ENCODE data around the gene TMEM229B.

The TMEM229B gene

GRCh38 chr14:67526181-67526580, 37.7 kb upstream of the TMEM229B start:
- in situ Hi-C loops (cut with HindIII; ENCODE audit: low pct_ligation_motif_present, low sequenced_read_pairs): no loop called here
- H3K36me3 ChIP-seq (replicated peaks): no peaks in the 10 kb centered on the region

GRCh38 chr14:67525389-67525788, 36.9 kb upstream of the TMEM229B start:
- no peak for DNase-seq
- in situ Hi-C loops (cut with HindIII; ENCODE audit: low pct_ligation_motif_present, low sequenced_read_pairs): no loop called here
- H3K4me3 ChIP-seq (ENCODE audit: low read depth, low read length): no peak overlapping the region
- no peak overlapping the region for H3K27ac ChIP-seq
- no peaks in the 10 kb centered on the region for H3K36me3 ChIP-seq (replicated peaks)
- no peak for TF ChIP-seq CTCF (IDR thresholded peaks at IDR 0.05; ENCODE audit: low read depth, low read length, missing control alignments)
- peaks cover 29% of the 10 kb centered on the region for H3K27me3 ChIP-seq (replicated peaks)

More at GRCh38 chr14:67526181-67526580, 37.7 kb upstream of the TMEM229B start:
- no peak for TF ChIP-seq CTCF (IDR thresholded peaks at IDR 0.05; ENCODE audit: low read depth, low read length, missing control alignments)
- H3K27ac ChIP-seq: no peak overlapping the region
- no peak overlapping the region for H3K4me3 ChIP-seq (ENCODE audit: low read depth, low read length)
- H3K27me3 ChIP-seq (replicated peaks): peaks cover 26% of the 10 kb centered on the region
- no peak for DNase-seq

GRCh38 chr14:67524634-67524963, 36.1 kb upstream of the TMEM229B start:
- peak; percentile 16 for DNase-seq
- Histone ChIP-seq H3K27ac (no peak overlapping the region), H3K36me3 (replicated peaks) (no peaks in the 10 kb centered on the region), H3K4me3 (ENCODE audit: low read depth, low read length) (no peak overlapping the region), H3K27me3 (replicated peaks) (peaks cover 28% of the 10 kb centered on the region)
- no peak for TF ChIP-seq CTCF (IDR thresholded peaks at IDR 0.05; ENCODE audit: low read depth, low read length, missing control alignments)
- in situ Hi-C loops (cut with HindIII; ENCODE audit: low pct_ligation_motif_present, low sequenced_read_pairs): no loop called here

GRCh38 chr14:67523764-67524633, 35.5 kb upstream of the TMEM229B start:
- no peaks in the 10 kb centered on the region for H3K36me3 ChIP-seq (replicated peaks)
- DNase-seq: no peak
- peaks cover 30% of the 10 kb centered on the region for H3K27me3 ChIP-seq (replicated peaks)
- no peak overlapping the region for H3K4me3 ChIP-seq (ENCODE audit: low read depth, low read length)
- in situ Hi-C loops (cut with HindIII; ENCODE audit: low pct_ligation_motif_present, low sequenced_read_pairs): no loop called here
- TF ChIP-seq CTCF (IDR thresholded peaks at IDR 0.05; ENCODE audit: low read depth, low read length, missing control alignments): no peak
- H3K27ac ChIP-seq: no peak overlapping the region

GRCh38 chr14:67522270-67522669, 33.7 kb upstream of the TMEM229B start:
- Histone ChIP-seq H3K4me3 (ENCODE audit: low read depth, low read length) (no peak overlapping the region), H3K36me3 (replicated peaks) (no peaks in the 10 kb centered on the region), H3K27ac (no peak overlapping the region), H3K27me3 (replicated peaks) (peaks cover 38% of the 10 kb centered on the region)
- in situ Hi-C loops (cut with HindIII; ENCODE audit: low pct_ligation_motif_present, low sequenced_read_pairs): no loop called here
- TF ChIP-seq CTCF (IDR thresholded peaks at IDR 0.05; ENCODE audit: low read depth, low read length, missing control alignments): no peak
- no peak for DNase-seq

- H3K27me3 ChIP-seq (replicated peaks): peaks cover 47% of the 10 kb centered on the region
- in situ Hi-C loops (cut with HindIII; ENCODE audit: low pct_ligation_motif_present, low sequenced_read_pairs): no loop called here
- no peak for TF ChIP-seq CTCF (IDR thresholded peaks at IDR 0.05; ENCODE audit: low read depth, low read length, missing control alignments)
- DNase-seq: no peak
- no peak overlapping the region for H3K4me3 ChIP-seq (ENCODE audit: low read depth, low read length)
- H3K36me3 ChIP-seq (replicated peaks): no peaks in the 10 kb centered on the region
- no peak overlapping the region for H3K27ac ChIP-seq
These were observed 32.0 kb upstream of the TMEM229B start for GRCh38 chr14:67520482-67520881.
